Measurements from ENCODE around the gene CELF5. TPM values are rescaled to one million over a fixed set of nuclear protein-coding genes. Genes with fewer than 3 reads are reported as not detected.

Gene CELF5
- total and polyA plus RNA-seq, 2 experiments from 2014 or later: 1.1 TPM; not detected in 1

DNA sequence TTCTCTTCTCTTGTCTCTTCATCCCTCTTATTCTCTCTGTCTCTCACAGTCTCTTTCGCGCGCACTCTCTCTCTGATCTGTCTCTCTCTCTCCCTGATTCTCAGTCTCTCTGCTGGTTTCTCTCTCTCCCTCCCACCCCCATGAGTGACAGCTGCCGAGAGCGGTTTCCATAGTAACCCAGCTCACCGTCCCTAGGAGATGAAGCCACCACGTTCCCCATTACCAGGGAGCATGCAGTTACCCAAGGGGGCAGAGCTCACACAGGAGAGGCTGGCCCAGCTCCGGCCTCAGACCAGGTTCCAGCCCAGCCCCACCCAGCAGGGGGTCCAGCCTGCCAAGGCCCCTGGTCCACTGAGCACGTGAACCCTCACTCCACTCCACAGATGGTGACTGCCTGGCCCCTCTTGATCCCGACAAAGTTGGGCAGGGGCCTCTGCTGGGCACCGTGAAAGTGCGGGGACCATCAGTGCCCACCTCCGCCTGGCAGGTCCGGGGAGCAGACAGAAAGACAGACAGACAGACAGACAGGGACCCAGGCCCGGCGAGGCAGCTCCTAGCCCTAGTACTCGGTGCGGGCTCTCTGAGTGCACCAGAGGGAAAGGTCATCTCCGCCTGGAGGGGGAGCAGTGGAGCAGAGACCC is 50.6 kb downstream of the CELF5 start:
- no peaks in the 10 kb centered on the region for H3K9me2 ChIP-seq (ENCODE audit: insufficient read depth)
- no peaks in the 10 kb centered on the region for H3F3A ChIP-seq (ENCODE audit: insufficient read depth)
- H3K4me1 ChIP-seq (ENCODE audit: insufficient read depth): no peaks in the 10 kb centered on the region
- peak overlapping the region; percentile 49 for H3K4me2 ChIP-seq (ENCODE audit: unreplicated experiment)
- H4K20me1 ChIP-seq (ENCODE audit: insufficient read depth): no peaks in the 10 kb centered on the region
- DNase-seq: no peak
- no peaks in the 10 kb centered on the region for H3K9me3 ChIP-seq (ENCODE audit: low read depth)
- H2AFZ ChIP-seq: peak overlapping the region; percentile 65
- no peak for TF ChIP-seq EZH2 (IDR thresholded peaks at IDR 0.05; ENCODE audit: insufficient read depth, poor library complexity, severe bottlenecking)
- TF ChIP-seq EZH2phosphoT487 (IDR thresholded peaks at IDR 0.05; ENCODE audit: insufficient read depth, low read depth): no peak
- in situ Hi-C loops (cut with MboI): no loop called here
- H3K27ac ChIP-seq: no peak overlapping the region
- WGBS, 2 experiments (ENCODE audit: low coverage in 1 of 2, low lambda C conversion rate in 2 of 2, missing lambda C conversion rate in 2 of 2): 11 to 15% methylated on average over 18 to 19 of the region's 19 CpGs
- peaks cover 21% of the 10 kb centered on the region for H3K27me3 ChIP-seq (replicated peaks; ENCODE audit: insufficient read depth)
- no peaks in the 10 kb centered on the region for H3K36me3 ChIP-seq (ENCODE audit: low read depth)
- peak overlapping the region; percentile 23; the same call in 1 of the 2 replicates for H3K9ac ChIP-seq
- no peaks in the 10 kb centered on the region for H3K79me2 ChIP-seq (ENCODE audit: insufficient read depth)
- peak overlapping the region; percentile 65 for H3K4me3 ChIP-seq

DNA sequence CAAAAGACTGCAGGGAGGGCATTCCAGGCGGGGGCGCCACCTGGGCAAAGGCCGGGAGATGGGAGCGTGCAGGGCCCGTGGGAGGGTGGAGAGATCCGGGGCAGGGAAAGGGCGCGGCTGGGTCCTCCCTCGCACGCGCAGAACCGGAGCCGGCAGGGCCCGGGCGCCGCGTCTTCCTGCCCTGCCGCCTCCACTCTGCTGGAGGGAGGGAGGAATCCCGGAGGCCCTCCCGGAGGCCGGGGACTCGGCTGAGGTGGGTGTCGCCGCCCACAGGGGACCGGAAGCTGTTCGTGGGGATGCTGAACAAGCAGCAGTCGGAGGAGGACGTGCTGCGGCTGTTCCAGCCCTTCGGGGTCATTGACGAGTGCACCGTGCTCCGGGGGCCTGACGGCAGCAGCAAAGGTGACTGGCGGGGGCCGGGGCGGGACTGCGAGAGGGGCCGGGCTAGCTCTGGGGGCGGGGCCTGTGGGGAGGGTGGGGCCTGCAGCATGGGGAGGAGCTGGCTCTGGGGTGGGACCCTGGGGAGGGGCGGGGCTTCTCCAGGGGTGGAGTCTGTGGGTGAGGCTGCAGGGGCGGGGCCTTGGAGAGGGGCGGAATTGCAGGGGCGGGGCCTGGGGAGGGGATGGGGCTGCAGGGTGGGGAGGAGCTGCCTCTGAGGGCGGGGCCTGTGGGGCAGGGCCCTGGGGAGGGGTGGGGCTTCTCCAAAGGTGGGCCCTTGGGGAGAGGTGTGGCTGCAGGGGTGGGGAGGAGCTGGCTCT is 51.3 kb downstream of the CELF5 start:
- Histone ChIP-seq H3K9me3 (ENCODE audit: low read depth) (no peaks in the 10 kb centered on the region), H3K4me2 (ENCODE audit: unreplicated experiment) (peak overlapping the region; percentile 49), H3K27me3 (replicated peaks; ENCODE audit: insufficient read depth) (peaks cover 19% of the 10 kb centered on the region; the same call in 1 of the 2 replicates), H3F3A (ENCODE audit: insufficient read depth) (no peaks in the 10 kb centered on the region), H4K20me1 (ENCODE audit: insufficient read depth) (no peaks in the 10 kb centered on the region), H2AFZ (peak overlapping the region; percentile 65), H3K4me1 (ENCODE audit: insufficient read depth) (no peaks in the 10 kb centered on the region), H3K9ac (peak overlapping the region; percentile 23; the same call in 1 of the 2 replicates), H3K4me3 (peak overlapping the region; percentile 65), H3K79me2 (ENCODE audit: insufficient read depth) (no peaks in the 10 kb centered on the region), H3K27ac (no peak overlapping the region), H3K36me3 (ENCODE audit: low read depth) (no peaks in the 10 kb centered on the region), H3K9me2 (ENCODE audit: insufficient read depth) (no peaks in the 10 kb centered on the region)
- in situ Hi-C loops (cut with MboI): no loop called here
- TF ChIP-seq EZH2 (IDR thresholded peaks at IDR 0.05; ENCODE audit: insufficient read depth, poor library complexity, severe bottlenecking) (no peak), EZH2phosphoT487 (IDR thresholded peaks at IDR 0.05; ENCODE audit: insufficient read depth, low read depth) (no peak)
- 1 to 2% methylated on average over 31 to 37 of the region's 45 CpGs for WGBS, 2 experiments (ENCODE audit: low coverage in 1 of 2, low lambda C conversion rate in 2 of 2, missing lambda C conversion rate in 2 of 2)
- DNase-seq: peak; percentile 90

DNA sequence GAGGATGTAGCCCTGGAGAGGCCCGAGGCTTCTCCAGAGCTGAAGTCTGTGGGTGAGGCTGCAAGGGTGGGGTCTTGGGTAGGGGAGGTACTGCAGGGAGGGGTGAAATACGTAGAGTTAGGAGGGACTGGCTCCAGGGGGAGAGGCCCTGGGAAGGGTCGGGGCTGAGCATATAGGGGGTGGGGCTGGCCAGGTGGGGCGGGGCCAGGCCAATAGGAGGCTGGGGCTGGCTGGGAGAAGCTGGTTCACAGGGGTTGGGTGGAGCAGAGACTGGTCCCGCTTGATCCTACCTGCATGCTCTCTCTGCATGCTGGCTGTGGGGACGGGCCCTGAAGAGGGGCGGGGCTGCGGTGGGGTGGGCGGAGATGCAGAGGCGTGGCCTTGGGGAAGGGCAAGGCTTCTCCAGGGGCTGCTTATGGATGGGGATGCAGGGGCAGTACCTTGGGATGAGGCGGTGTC is 51.9 kb downstream of the CELF5 start:
- peaks cover 19% of the 10 kb centered on the region; the same call in 1 of the 2 replicates for H3K27me3 ChIP-seq (replicated peaks; ENCODE audit: insufficient read depth)
- WGBS, 2 experiments (ENCODE audit: low coverage in 1 of 2, low lambda C conversion rate in 2 of 2, missing lambda C conversion rate in 2 of 2): 0% methylated on average over 5 to 10 of the region's 11 CpGs
- H3K4me3 ChIP-seq: no peak overlapping the region
- H3K9me3 ChIP-seq (ENCODE audit: low read depth): no peaks in the 10 kb centered on the region
- DNase-seq: no peak
- no peaks in the 10 kb centered on the region for H3K79me2 ChIP-seq (ENCODE audit: insufficient read depth)
- no peak overlapping the region for H3K9ac ChIP-seq
- H3K9me2 ChIP-seq (ENCODE audit: insufficient read depth): no peaks in the 10 kb centered on the region
- no peak overlapping the region for H3K27ac ChIP-seq
- H3K36me3 ChIP-seq (ENCODE audit: low read depth): no peaks in the 10 kb centered on the region
- H2AFZ ChIP-seq: no peak overlapping the region
- in situ Hi-C loops (cut with MboI): no loop called here
- H3K4me2 ChIP-seq (ENCODE audit: unreplicated experiment): no peak overlapping the region
- H3F3A ChIP-seq (ENCODE audit: insufficient read depth): no peaks in the 10 kb centered on the region
- H4K20me1 ChIP-seq (ENCODE audit: insufficient read depth): no peaks in the 10 kb centered on the region
- TF ChIP-seq EZH2 (IDR thresholded peaks at IDR 0.05; ENCODE audit: insufficient read depth, poor library complexity, severe bottlenecking) (no peak), EZH2phosphoT487 (IDR thresholded peaks at IDR 0.05; ENCODE audit: insufficient read depth, low read depth) (no peak)
- no peaks in the 10 kb centered on the region for H3K4me1 ChIP-seq (ENCODE audit: insufficient read depth)

DNA sequence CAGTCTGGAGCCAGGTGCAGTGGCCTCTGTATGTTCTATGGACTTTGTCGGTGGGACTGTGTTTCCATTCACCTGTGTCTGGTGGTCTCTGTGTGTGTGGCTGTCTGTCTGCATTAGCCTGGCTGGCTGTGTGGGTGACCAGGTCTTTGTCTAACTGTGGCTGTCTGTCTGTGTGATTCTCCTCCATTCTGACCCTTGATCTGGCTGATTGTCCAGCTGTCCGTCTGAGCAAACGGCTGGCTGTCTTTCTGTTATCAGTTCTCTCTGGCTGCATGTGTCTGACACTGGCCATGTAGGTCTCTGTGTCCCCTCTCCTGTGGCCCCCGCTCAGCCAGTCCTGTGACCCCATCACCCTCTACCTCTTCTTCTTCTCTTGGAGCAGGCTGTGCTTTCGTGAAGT is 53.2 kb downstream of the CELF5 start:
- no peaks in the 10 kb centered on the region for H3K36me3 ChIP-seq (ENCODE audit: low read depth)
- 62 to 85% methylated on average over 4 to 5 of the region's 5 CpGs for WGBS, 2 experiments (ENCODE audit: low coverage in 1 of 2, low lambda C conversion rate in 2 of 2, missing lambda C conversion rate in 2 of 2)
- no peak overlapping the region for H2AFZ ChIP-seq
- peaks cover 12% of the 10 kb centered on the region for H3K27me3 ChIP-seq (replicated peaks; ENCODE audit: insufficient read depth)
- H3F3A ChIP-seq (ENCODE audit: insufficient read depth): no peaks in the 10 kb centered on the region
- no peak overlapping the region for H3K27ac ChIP-seq
- no peak overlapping the region for H3K4me3 ChIP-seq
- TF ChIP-seq EZH2phosphoT487 (IDR thresholded peaks at IDR 0.05; ENCODE audit: insufficient read depth, low read depth) (no peak), EZH2 (IDR thresholded peaks at IDR 0.05; ENCODE audit: insufficient read depth, poor library complexity, severe bottlenecking) (no peak)
- H3K9ac ChIP-seq: no peak overlapping the region
- no peaks in the 10 kb centered on the region for H3K79me2 ChIP-seq (ENCODE audit: insufficient read depth)
- no peaks in the 10 kb centered on the region for H3K9me2 ChIP-seq (ENCODE audit: insufficient read depth)
- no peak for DNase-seq
- no peak overlapping the region for H3K4me2 ChIP-seq (ENCODE audit: unreplicated experiment)
- H3K9me3 ChIP-seq (ENCODE audit: low read depth): no peaks in the 10 kb centered on the region
- in situ Hi-C loops (cut with MboI): no loop called here
- no peaks in the 10 kb centered on the region for H3K4me1 ChIP-seq (ENCODE audit: insufficient read depth)
- no peaks in the 10 kb centered on the region for H4K20me1 ChIP-seq (ENCODE audit: insufficient read depth)

All from GM23248 (cell line).